Keratinocyte (primary cell): ENCODE data around the gene CCDC9. TPM values are rescaled to one million over a fixed set of nuclear protein-coding genes. Genes with fewer than 3 reads are reported as not detected.

Source experiments
- DNase-seq: peaks from one replicate; pipeline ENCODE4 v3.0.0-alpha.2; 2011; ENCODE audit warnings: low read depth, missing footprints, low spot score
- FAIRE-seq: peaks from 2 replicates; lab custom pipeline; 2011; peaks lifted over from hg19 to GRCh38; lab: Jason Lieb, UNC
- H2AFZ ChIP-seq: 2 replicates; pipeline ENCODE4 v1.6.0; 2012; ENCODE audit warnings: low read length, control low read depth, inconsistent platforms; ENCODE audit not compliant: control insufficient read depth
- H3K27ac ChIP-seq: 2 replicates; pipeline ENCODE4 v1.5.1; 2011; ENCODE audit warnings: low read length; ENCODE audit not compliant: control insufficient read depth, insufficient read depth
- H3K27me3 ChIP-seq: 3 replicates; pipeline ENCODE4 v1.6.0; 2011; ENCODE audit warnings: low read length; ENCODE audit not compliant: control insufficient read depth, insufficient read depth; ENCODE audit errors: extremely low read depth
- H3K36me3 ChIP-seq, 2 experiments: 2 replicates in 1 of 2; 3 replicates in 1 of 2; pipeline ENCODE4 v1.5.1; 2011; ENCODE audit warnings: low read length in 2 of 2, mild to moderate bottlenecking in 1 of 2; ENCODE audit not compliant: control insufficient read depth in 2 of 2, insufficient read depth in 2 of 2; ENCODE audit errors: extremely low read depth in 1 of 2
- H3K4me1 ChIP-seq: 3 replicates; pipeline ENCODE4 v1.5.1; 2011; ENCODE audit warnings: low read length; ENCODE audit not compliant: control insufficient read depth, insufficient read depth; ENCODE audit errors: extremely low read depth
- H3K4me2 ChIP-seq: 3 replicates; pipeline ENCODE4 v1.6.0; 2011; ENCODE audit warnings: low read depth, low read length; ENCODE audit not compliant: control insufficient read depth, insufficient read depth; ENCODE audit errors: extremely low read depth
- H3K4me3 ChIP-seq, 3 experiments: fragments of 200-600 bp in 1 of 3; sonication (generic) in 1 of 3; 2 replicates in 2 of 3; 3 replicates in 1 of 3; pipeline ENCODE4 v1.5.1; 2011 to 2016; ENCODE audit warnings: low read length in 3 of 3, mild to moderate bottlenecking in 3 of 3, control low read depth in 2 of 3, inconsistent platforms in 1 of 3, low read depth in 1 of 3, mixed read lengths in 1 of 3, mixed run types in 1 of 3, moderate library complexity in 1 of 3; ENCODE audit not compliant: control insufficient read depth in 2 of 3, insufficient read depth in 2 of 3; ENCODE audit errors: extremely low read depth in 1 of 3
- H3K79me2 ChIP-seq: 2 replicates; pipeline ENCODE4 v1.6.0; 2012; ENCODE audit warnings: low read length; ENCODE audit not compliant: control insufficient read depth, insufficient read depth
- H3K9ac ChIP-seq: 3 replicates; pipeline ENCODE4 v1.6.0; 2011; ENCODE audit warnings: low read length; ENCODE audit not compliant: control insufficient read depth, insufficient read depth; ENCODE audit errors: extremely low read depth
- H3K9me1 ChIP-seq: 3 replicates; pipeline ENCODE4 v1.6.0; 2011; ENCODE audit warnings: low read length; ENCODE audit not compliant: control insufficient read depth, insufficient read depth; ENCODE audit errors: extremely low read depth
- H3K9me3 ChIP-seq: 2 replicates; pipeline ENCODE4 v1.5.1; 2012; ENCODE audit warnings: low read depth, low read length; ENCODE audit not compliant: control insufficient read depth
- H4K20me1 ChIP-seq: 3 replicates; pipeline ENCODE4 v1.6.0; 2011; ENCODE audit warnings: low read length; ENCODE audit not compliant: control insufficient read depth, insufficient read depth; ENCODE audit errors: extremely low read depth
- EZH2 ChIP-seq: IDR thresholded peaks from one replicate; pipeline ENCODE4 v1.6.1; 2012; ENCODE audit warnings: inconsistent platforms, mild to moderate bottlenecking, low read length, moderate library complexity
- dilution Hi-C: fragments of 300-500 bp; cut with MboI; formaldehyde crosslinking; loops from one replicate; pipeline ENCODE4 v1.7.0; 2020; ENCODE audit warnings: low sequenced_read_pairs; ENCODE audit not compliant: extremely low pct_ligation_motif_present
- polyA plus RNA-seq, 5 experiments: library from polyadenylated mRNA; depleted of rRNA in 3 of 5; stranded (reverse) in 3 of 5; stranded (forward) in 1 of 5; unstranded in 1 of 5; fragments of >200 nt; gene quantifications; 1 replicate in 1 of 5; 2 replicates in 3 of 5; 3 replicates in 1 of 5; pipeline versions ENCODE4 v1.2.1 to v1.2.3, GENCODE V29; 2011 to 2012; ENCODE audit warnings: missing spikeins in 2 of 5, low read depth in 1 of 5, low replicate concordance in 1 of 5
- TF ChIP-seq, protein P1 (sequence below), 3 experiments: IDR thresholded peaks in 1 of 3; conservative IDR thresholded peaks in 1 of 3; optimal IDR thresholded peaks in 1 of 3; 2 replicates in 2 of 3; 3 replicates in 1 of 3; pipeline versions ENCODE3 to v1.5.1; 2011; ENCODE audit warnings: low read length in 3 of 3, mild to moderate bottlenecking in 3 of 3, moderate library complexity in 2 of 3, control low read depth in 1 of 3, inconsistent platforms in 1 of 3; ENCODE audit not compliant: insufficient read depth in 2 of 3; ENCODE audit errors: extremely low read depth in 1 of 3

Gene CCDC9
- polyA plus RNA-seq, 1 donor (not counting 4 experiments of a cell fraction or from before 2014, with no cell fraction given) = 2.8 TPM

DNA sequence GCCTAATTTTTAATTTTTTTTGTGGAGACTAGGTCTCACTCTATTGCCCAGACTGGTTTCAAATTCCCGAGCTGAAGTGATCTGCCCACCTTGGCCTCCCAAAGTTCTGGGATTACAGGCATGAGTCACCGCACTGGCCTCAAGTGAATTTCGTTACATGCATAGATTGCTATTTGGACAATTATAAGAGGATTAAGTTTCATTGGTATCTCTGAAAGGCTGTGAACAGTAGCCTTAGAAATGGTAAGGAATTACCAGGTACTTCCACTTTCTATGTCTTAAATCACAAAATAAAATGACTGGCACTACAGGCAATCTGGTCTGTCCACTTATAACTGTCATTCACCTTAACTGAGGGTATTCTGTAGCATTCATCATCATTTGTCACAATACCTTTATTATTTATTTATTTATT lies 2.9 kb upstream of the CCDC9 start:
- no peak for TF ChIP-seq EZH2
- TF ChIP-seq, protein P1, sequence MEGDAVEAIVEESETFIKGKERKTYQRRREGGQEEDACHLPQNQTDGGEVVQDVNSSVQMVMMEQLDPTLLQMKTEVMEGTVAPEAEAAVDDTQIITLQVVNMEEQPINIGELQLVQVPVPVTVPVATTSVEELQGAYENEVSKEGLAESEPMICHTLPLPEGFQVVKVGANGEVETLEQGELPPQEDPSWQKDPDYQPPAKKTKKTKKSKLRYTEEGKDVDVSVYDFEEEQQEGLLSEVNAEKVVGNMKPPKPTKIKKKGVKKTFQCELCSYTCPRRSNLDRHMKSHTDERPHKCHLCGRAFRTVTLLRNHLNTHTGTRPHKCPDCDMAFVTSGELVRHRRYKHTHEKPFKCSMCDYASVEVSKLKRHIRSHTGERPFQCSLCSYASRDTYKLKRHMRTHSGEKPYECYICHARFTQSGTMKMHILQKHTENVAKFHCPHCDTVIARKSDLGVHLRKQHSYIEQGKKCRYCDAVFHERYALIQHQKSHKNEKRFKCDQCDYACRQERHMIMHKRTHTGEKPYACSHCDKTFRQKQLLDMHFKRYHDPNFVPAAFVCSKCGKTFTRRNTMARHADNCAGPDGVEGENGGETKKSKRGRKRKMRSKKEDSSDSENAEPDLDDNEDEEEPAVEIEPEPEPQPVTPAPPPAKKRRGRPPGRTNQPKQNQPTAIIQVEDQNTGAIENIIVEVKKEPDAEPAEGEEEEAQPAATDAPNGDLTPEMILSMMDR (optimal IDR thresholded peaks at IDR 0.05 in 1 of 3, IDR thresholded peaks at IDR 0.05 in 1 of 3, conservative IDR thresholded peaks at IDR 0.05 in 1 of 3; ENCODE audit: extremely low read depth in 1 of 3, insufficient read depth in 2 of 3, low read length in 3 of 3) = no peak

DNA sequence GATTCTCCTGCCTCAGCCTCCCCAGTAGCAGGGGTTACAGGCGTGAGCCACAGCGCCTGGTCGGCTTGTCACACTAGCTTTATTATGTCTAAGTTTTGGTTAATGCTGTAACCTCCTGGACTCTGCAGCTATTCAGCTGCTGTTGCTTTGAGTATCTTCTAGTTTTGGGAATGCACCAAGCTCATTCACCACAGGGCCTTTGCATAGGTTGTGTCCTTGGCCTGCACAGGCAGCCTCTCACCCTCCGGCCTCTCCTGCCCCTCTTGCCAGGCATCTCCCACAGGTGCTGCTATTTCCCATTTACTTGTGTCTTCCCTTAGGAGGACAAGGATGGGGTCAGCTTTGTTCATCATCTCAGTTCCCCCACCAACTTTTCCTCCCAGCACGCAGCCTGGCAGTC lies 2.4 kb upstream of the CCDC9 start:
- Histone ChIP-seq H4K20me1 (no peaks in the 10 kb centered on the region), H3K27ac (peak overlapping the region; percentile 33), H3K4me3 (no peak overlapping the region), H3K79me2 (peaks cover 6% of the 10 kb centered on the region), H3K36me3 (peaks cover 4 to 7% of the 10 kb centered on the region in 2 experiments), H3K4me1 (peaks cover 31% of the 10 kb centered on the region), H3K9me3 (no peaks in the 10 kb centered on the region), H3K9ac (no peak overlapping the region), H2AFZ (no peak overlapping the region), H3K9me1 (no peaks in the 10 kb centered on the region), H3K4me2 (no peak overlapping the region), H3K27me3 (no peaks in the 10 kb centered on the region)
- TF ChIP-seq, protein P1 (optimal IDR thresholded peaks at IDR 0.05 in 1 of 3, IDR thresholded peaks at IDR 0.05 in 1 of 3, conservative IDR thresholded peaks at IDR 0.05 in 1 of 3; ENCODE audit: extremely low read depth in 1 of 3, insufficient read depth in 2 of 3, low read length in 3 of 3) = no peak
- TF ChIP-seq EZH2 = no peak
- dilution Hi-C loops = no loop called here
- DNase-seq (no peak), FAIRE-seq (no peak)

More for the DNA sequence above, 2.9 kb upstream of the CCDC9 start:
- Histone ChIP-seq H2AFZ (no peak overlapping the region), H3K27ac (peak overlapping the region; percentile 33), H3K79me2 (peaks cover 6% of the 10 kb centered on the region), H3K4me3 (no peak overlapping the region), H3K9ac (peak overlapping the region; percentile 13), H3K9me3 (no peaks in the 10 kb centered on the region), H3K4me1 (peaks cover 31% of the 10 kb centered on the region), H3K36me3 (peaks cover 0 to 2% of the 10 kb centered on the region in 2 experiments), H3K4me2 (peak overlapping the region; percentile 17), H4K20me1 (no peaks in the 10 kb centered on the region), H3K9me1 (no peaks in the 10 kb centered on the region), H3K27me3 (no peaks in the 10 kb centered on the region)
- dilution Hi-C loops = no loop called here
- FAIRE-seq = peak; percentile 55
- no peak for DNase-seq
